PFSK-1 (cell line): ENCODE results near the gene S100A6.

Experiments used
- FOXP2 ChIP-seq: optimal IDR thresholded peaks from 2 replicates; pipeline ENCODE3; 2011; ENCODE audit warnings: borderline replicate concordance, control low read depth, inconsistent platforms; ENCODE audit not compliant: insufficient read depth; ENCODE audit errors: extremely low read length, extremely low read depth
- POLR2AphosphoS5 ChIP-seq: IDR thresholded peaks from 2 replicates; pipeline ENCODE4 v1.6.1; 2012; ENCODE audit warnings: low read depth, mild to moderate bottlenecking, control low read depth, low read length, moderate library complexity
- SIN3A ChIP-seq: IDR thresholded peaks from 2 replicates; pipeline ENCODE4 v1.6.1; 2012; ENCODE audit warnings: mild to moderate bottlenecking, low read length, moderate library complexity, borderline replicate concordance; ENCODE audit not compliant: insufficient read depth
- TAF1 ChIP-seq: IDR thresholded peaks from 2 replicates; pipeline ENCODE4 v1.6.1; 2012; ENCODE audit warnings: low read length, control low read depth, borderline replicate concordance; ENCODE audit not compliant: insufficient read depth
- TF ChIP-seq, protein P1 (sequence below), 2 experiments: IDR thresholded peaks; 2 replicates each; pipeline versions ENCODE4 v1.6.1 to v1.8.0; 2011 to 2012; ENCODE audit warnings: low read depth in 2 of 2, low read length in 2 of 2, control low read depth in 1 of 2, inconsistent platforms in 1 of 2, mild to moderate bottlenecking in 1 of 2, moderate library complexity in 1 of 2; ENCODE audit not compliant: insufficient read depth in 1 of 2

S100A6 gene

DNA sequence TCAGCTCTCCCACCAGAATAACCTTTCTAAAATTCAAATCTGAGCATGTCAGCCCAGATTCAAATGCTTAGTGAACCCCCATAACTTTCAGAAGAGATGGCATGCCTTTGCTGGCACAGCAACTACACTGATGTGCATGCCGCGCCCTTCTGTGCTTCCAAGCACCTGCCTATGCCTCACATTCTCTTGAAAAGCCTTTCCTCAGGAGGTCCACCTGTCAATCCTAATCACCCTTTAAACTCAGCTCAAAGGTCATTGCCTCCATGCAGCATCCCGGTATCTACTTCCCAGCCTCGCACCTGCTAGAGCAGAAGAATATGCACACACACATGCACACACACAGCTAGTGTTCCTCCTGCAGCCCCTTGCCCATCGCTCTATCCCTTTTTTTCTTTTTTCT lies 35.1 kb upstream of the S100A6 start:
- TF ChIP-seq, protein P1, sequence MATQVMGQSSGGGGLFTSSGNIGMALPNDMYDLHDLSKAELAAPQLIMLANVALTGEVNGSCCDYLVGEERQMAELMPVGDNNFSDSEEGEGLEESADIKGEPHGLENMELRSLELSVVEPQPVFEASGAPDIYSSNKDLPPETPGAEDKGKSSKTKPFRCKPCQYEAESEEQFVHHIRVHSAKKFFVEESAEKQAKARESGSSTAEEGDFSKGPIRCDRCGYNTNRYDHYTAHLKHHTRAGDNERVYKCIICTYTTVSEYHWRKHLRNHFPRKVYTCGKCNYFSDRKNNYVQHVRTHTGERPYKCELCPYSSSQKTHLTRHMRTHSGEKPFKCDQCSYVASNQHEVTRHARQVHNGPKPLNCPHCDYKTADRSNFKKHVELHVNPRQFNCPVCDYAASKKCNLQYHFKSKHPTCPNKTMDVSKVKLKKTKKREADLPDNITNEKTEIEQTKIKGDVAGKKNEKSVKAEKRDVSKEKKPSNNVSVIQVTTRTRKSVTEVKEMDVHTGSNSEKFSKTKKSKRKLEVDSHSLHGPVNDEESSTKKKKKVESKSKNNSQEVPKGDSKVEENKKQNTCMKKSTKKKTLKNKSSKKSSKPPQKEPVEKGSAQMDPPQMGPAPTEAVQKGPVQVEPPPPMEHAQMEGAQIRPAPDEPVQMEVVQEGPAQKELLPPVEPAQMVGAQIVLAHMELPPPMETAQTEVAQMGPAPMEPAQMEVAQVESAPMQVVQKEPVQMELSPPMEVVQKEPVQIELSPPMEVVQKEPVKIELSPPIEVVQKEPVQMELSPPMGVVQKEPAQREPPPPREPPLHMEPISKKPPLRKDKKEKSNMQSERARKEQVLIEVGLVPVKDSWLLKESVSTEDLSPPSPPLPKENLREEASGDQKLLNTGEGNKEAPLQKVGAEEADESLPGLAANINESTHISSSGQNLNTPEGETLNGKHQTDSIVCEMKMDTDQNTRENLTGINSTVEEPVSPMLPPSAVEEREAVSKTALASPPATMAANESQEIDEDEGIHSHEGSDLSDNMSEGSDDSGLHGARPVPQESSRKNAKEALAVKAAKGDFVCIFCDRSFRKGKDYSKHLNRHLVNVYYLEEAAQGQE (IDR thresholded peaks at IDR 0.05; ENCODE audit: insufficient read depth in 1 of 2, low read depth in 2 of 2, low read length in 2 of 2), result no peak
- TF ChIP-seq FOXP2 (no peak), POLR2AphosphoS5 (no peak), SIN3A (no peak)

DNA sequence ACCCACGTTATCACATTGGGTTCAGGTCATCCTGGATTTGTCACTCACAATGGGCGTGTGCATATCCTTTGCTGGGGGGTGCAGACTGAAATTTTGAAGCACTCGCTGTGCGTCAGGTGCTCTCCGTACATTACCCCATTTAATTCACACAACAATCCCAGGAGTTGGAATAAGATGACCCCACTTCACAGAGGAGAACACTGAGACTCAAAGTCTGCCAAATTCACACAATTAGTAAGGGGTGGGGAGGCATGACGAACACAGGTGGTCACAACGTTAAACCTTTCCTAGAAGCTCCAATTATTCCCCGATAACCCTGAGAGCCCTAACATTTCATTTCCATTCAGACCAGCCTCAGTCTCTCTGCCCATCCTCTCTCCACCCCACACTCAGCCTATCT lies 33.7 kb upstream of the S100A6 start:
- no peak for TF ChIP-seq POLR2AphosphoS5
- no peak for TF ChIP-seq FOXP2
- no peak for TF ChIP-seq TAF1
- TF ChIP-seq, protein P1 (IDR thresholded peaks at IDR 0.05; ENCODE audit: insufficient read depth in 1 of 2, low read depth in 2 of 2, low read length in 2 of 2), result no peak
- TF ChIP-seq SIN3A, result no peak

DNA sequence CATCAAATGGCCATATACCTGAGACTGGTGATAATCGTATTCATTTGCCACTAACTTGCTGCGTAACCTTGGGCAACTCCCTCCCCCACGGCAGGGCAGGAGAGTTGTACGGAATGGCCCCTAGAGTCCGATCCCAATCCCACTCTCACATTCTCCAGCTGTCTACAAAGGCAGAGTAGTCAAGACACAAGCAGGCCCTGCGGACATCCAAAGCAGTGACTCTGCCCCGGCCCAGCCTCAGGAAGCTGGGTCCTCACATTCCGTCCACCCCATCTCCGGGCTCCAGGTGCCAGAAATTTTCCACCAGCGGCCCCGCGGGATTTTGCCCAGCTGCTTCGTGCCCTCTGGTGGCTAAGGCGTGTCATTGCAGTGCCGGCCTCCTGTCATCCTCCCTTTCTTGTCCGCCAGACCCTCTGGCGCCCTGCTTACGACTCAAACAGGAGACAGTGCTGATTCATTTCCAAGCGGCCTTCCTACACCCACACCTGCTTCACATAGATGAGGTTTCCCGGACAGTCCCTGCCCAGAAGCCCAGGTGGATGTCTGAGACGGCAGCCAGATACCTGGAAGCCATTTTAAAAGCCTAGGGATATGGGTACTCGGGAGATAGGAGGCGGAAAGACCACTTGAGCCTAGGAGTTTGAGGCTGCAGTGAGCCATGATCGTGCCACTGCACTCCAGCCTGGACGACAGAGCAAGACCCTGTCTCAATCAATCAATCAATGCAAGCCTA lies 32.7 kb upstream of the S100A6 start:
- TF ChIP-seq POLR2AphosphoS5 (no peak), TAF1 (no peak), FOXP2 (no peak), SIN3A (no peak)
- TF ChIP-seq, protein P1 (IDR thresholded peaks at IDR 0.05; ENCODE audit: insufficient read depth in 1 of 2, low read depth in 2 of 2, low read length in 2 of 2), result no peak

DNA sequence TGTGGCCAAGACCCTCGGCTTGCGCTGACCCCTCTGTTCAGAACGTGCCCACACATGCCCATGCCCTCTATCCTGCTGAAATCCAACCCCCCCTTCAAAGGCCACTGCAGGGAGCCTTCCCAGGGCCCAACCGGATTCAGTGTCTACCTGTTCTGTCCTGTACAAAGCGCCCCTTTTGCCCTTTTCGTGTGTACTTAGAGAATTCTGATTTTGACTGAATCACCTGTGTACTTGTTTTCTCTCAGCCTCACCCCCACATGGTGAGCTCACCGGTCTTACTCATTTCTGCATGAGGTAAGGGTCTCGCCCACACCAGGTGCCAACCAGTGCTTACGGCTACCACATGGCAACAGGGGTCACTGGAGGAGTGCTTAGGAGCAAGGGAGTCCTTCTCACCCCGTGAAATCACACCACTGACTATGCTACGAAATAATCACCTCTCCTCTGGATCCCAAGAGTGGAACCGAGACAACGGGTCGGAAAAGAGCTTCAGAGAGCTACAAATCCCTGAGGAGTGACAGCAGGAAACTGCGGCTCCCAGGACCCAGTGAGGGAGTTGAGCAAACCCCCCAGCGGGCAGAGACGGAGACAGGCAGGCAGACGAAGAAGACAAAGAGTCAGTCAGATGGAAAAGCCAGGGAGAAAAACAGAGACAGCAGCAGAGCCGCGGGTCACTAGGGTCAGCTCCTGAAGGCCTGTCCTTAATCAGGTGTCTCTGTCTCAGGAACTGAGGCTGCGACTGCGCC lies 32.0 kb upstream of the S100A6 start:
- TF ChIP-seq TAF1 (no peak), SIN3A (no peak), POLR2AphosphoS5 (no peak)
- TF ChIP-seq, protein P1 (IDR thresholded peaks at IDR 0.05; ENCODE audit: insufficient read depth in 1 of 2, low read depth in 2 of 2, low read length in 2 of 2), result no peak
